DND-41 (cell line): Measurements from ENCODE around the gene MGAT5.

Source experiments
- ATAC-seq: fragments of 200-7000 bp; cut with Tn5 transposase; 3 replicates; pipeline ENCODE4 v1.9.1; 2021; ENCODE audit warnings: low read depth; ENCODE audit not compliant: insufficient read depth
- DNase-seq: peaks from one replicate; pipeline ENCODE4 v3.0.0-alpha.2; 2020
- H2AFZ ChIP-seq: 2 replicates; pipeline ENCODE4 v1.6.0; 2012; ENCODE audit warnings: low read depth, low read length
- H3K27ac ChIP-seq: 2 replicates; pipeline ENCODE4 v1.5.1; 2012; ENCODE audit warnings: low read length, inconsistent platforms
- H3K27me3 ChIP-seq: fragments of 200-600 bp; sonication (generic); 2 replicates; pipeline ENCODE4 v1.6.0; 2012; ENCODE audit warnings: low read length, mild to moderate bottlenecking, inconsistent platforms; ENCODE audit not compliant: insufficient read depth, poor library complexity
- H3K36me3 ChIP-seq: 2 replicates; pipeline ENCODE4 v1.5.1; 2012; ENCODE audit warnings: low read length, inconsistent platforms; ENCODE audit not compliant: insufficient read depth
- H3K4me1 ChIP-seq: 2 replicates; pipeline ENCODE4 v1.5.1; 2012; ENCODE audit warnings: mild to moderate bottlenecking, low read length; ENCODE audit not compliant: insufficient read depth
- H3K4me2 ChIP-seq: 2 replicates; pipeline ENCODE4 v1.6.0; 2012; ENCODE audit warnings: mild to moderate bottlenecking, moderate library complexity, low read length, inconsistent platforms; ENCODE audit not compliant: insufficient read depth
- H3K4me3 ChIP-seq, 2 experiments: fragments of 200-600 bp in 1 of 2; shearing (Covaris generic) in 1 of 2; 2 replicates each; pipeline ENCODE4 v1.5.1; 2012 to 2016; ENCODE audit warnings: inconsistent platforms in 2 of 2, low read length in 2 of 2, mild to moderate bottlenecking in 2 of 2, low read depth in 1 of 2, moderate library complexity in 1 of 2
- H3K79me2 ChIP-seq: 2 replicates; pipeline ENCODE4 v1.6.0; 2012; ENCODE audit warnings: low read length, inconsistent platforms; ENCODE audit not compliant: insufficient read depth
- H3K9ac ChIP-seq: 2 replicates; pipeline ENCODE4 v1.6.0; 2012; ENCODE audit warnings: low read depth, mild to moderate bottlenecking, inconsistent platforms, low read length, moderate library complexity
- H3K9me3 ChIP-seq: 2 replicates; pipeline ENCODE4 v1.5.1; 2012; ENCODE audit warnings: low read length, moderate library complexity, mild to moderate bottlenecking, inconsistent platforms; ENCODE audit not compliant: insufficient read depth, severe bottlenecking
- H4K20me1 ChIP-seq: 2 replicates; pipeline ENCODE4 v1.6.0; 2012; ENCODE audit warnings: low read length; ENCODE audit not compliant: insufficient read depth
- CTCF ChIP-seq: IDR thresholded peaks from 2 replicates; pipeline ENCODE4 v1.5.1; 2012; ENCODE audit warnings: borderline replicate concordance, low read length, moderate library complexity, mild to moderate bottlenecking; ENCODE audit not compliant: poor library complexity, severe bottlenecking; ENCODE audit errors: extremely low read depth
- EZH2 ChIP-seq: IDR thresholded peaks from 3 replicates; pipeline ENCODE4 v1.6.1; 2012; ENCODE audit warnings: borderline replicate concordance, low read depth, mild to moderate bottlenecking, moderate library complexity, low read length, inconsistent platforms; ENCODE audit not compliant: severe bottlenecking

The MGAT5 gene

GRCh38 chr2:134258684-134259388 is 5.0 kb downstream of the MGAT5 start:
- Histone ChIP-seq H3K4me3 (no peak overlapping the region), H2AFZ (no peak overlapping the region), H3K9ac (peak overlapping the region; percentile 24), H3K4me2 (peak overlapping the region; percentile 47), H3K27me3 (no peaks in the 10 kb centered on the region), H3K36me3 (peaks cover 15% of the 10 kb centered on the region), H3K27ac (peak overlapping the region; percentile 75), H3K9me3 (no peaks in the 10 kb centered on the region), H3K79me2 (peaks cover 36% of the 10 kb centered on the region), H3K4me1 (peaks cover 42% of the 10 kb centered on the region), H4K20me1 (peaks cover 31% of the 10 kb centered on the region)
- DNase-seq (peak; percentile 86), ATAC-seq (peak; percentile 98)
- TF ChIP-seq CTCF: no peak
- TF ChIP-seq EZH2: no peak

- Histone ChIP-seq H3K4me2 (no peak overlapping the region), H3K4me3 (no peak overlapping the region), H2AFZ (no peak overlapping the region), H3K36me3 (peaks cover 8% of the 10 kb centered on the region), H3K27ac (peak overlapping the region; percentile 75), H3K9ac (0 out of 2 replicates have a peak overlapping the region, but pooled peaks have one; percentile 24), H4K20me1 (peaks cover 31% of the 10 kb centered on the region), H3K79me2 (peaks cover 32% of the 10 kb centered on the region), H3K4me1 (peaks cover 42% of the 10 kb centered on the region), H3K27me3 (no peaks in the 10 kb centered on the region), H3K9me3 (no peaks in the 10 kb centered on the region)
- ATAC-seq (no peak), DNase-seq (no peak)
- TF ChIP-seq EZH2 (no peak), CTCF (no peak)
These were observed 5.7 kb downstream of the MGAT5 start for GRCh38 chr2:134259571-134259970.

- no peak for ATAC-seq
- DNase-seq: no peak
- no peak overlapping the region for H3K4me2 ChIP-seq
- H3K27ac ChIP-seq: peak overlapping the region; percentile 75; the same call in 1 of the 2 replicates
- H4K20me1 ChIP-seq: peaks cover 31% of the 10 kb centered on the region
- H3K4me3 ChIP-seq: no peak overlapping the region
- no peak for TF ChIP-seq CTCF
- no peak for TF ChIP-seq EZH2
- H3K9ac ChIP-seq: no peak overlapping the region
- peaks cover 42% of the 10 kb centered on the region for H3K4me1 ChIP-seq
- H3K79me2 ChIP-seq: peaks cover 32% of the 10 kb centered on the region
- H3K27me3 ChIP-seq: no peaks in the 10 kb centered on the region
- H3K9me3 ChIP-seq: no peaks in the 10 kb centered on the region
- H3K36me3 ChIP-seq: peaks cover 4% of the 10 kb centered on the region
- H2AFZ ChIP-seq: no peak overlapping the region
These were observed 6.1 kb downstream of the MGAT5 start for GRCh38 chr2:134259994-134260393.
